CMK (cell line): ENCODE results near the gene ELMO1.

Experiments
- DNase-seq: peaks from one replicate; pipeline ENCODE4 v3.0.0-alpha.2; 2010; ENCODE audit warnings: low read depth

The ELMO1 gene

DNA sequence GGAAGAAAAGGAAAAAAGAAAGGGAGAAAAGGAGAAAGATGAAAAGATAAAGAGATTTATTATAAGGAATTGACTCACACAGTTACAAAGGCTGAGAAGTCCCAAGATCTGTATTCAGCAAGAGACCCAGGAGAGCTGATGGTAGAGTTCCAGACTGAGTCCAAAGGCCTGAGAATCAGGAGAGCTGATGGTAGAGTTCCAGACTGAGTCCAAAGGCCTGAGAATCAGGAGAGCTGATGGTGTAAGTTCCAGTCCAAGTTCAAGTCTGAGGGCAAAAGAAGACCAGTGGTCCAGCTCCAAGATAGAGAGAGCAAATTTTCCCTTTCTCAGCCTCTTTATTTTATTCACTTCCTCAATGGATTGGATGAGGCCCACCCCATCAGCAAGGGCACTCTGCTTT is 627.0 kb downstream of the ELMO1 start:
- no peak for DNase-seq

DNA sequence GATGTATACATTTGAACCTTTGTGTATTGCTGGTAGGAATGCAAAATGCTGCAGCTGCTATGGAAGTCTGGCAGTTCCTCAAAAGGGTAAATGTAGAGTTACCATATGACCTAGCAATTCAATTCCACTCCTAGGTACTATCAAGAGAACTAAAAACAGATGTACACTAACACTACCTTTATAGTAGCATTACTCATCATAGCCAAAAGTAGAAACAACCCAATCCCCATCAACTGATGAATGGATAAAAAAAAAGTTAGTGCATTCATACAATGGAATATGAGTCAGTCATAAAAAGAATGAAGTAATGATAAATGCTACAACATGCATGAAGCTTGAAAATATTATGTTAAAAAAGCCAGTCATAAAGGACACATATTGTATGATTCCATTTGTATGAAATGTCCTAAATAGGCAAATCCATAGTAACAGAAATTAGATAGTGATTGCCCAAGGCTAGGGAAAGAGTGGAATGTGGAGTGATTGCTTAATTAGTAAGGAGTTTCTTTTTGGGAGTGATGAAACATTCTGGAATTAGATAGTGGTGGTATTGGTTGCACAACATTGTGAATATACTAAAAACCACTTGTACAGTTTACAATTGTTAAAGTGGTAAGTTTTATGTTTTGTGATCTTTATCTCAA is 628.0 kb downstream of the ELMO1 start:
- no peak for DNase-seq

DNA sequence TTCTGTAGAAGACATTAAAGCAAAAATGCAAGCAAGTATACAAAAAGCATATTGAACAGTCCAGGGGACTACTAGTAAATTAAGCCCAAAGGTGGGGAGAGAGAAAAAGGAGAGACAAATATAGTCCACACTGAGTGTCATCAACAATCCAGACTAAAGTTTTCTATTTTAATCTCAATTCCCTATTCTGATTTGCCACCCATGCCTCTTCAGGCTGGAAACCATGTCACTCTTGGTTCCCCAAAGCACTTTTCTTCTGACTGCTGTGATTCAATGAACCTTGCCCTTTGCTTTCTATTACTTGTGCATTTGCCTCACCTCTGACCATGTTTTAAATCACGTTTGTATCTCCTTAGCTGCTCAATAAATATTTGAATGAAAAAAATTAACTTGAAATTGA is 629.0 kb downstream of the ELMO1 start:
- no peak for DNase-seq

DNA sequence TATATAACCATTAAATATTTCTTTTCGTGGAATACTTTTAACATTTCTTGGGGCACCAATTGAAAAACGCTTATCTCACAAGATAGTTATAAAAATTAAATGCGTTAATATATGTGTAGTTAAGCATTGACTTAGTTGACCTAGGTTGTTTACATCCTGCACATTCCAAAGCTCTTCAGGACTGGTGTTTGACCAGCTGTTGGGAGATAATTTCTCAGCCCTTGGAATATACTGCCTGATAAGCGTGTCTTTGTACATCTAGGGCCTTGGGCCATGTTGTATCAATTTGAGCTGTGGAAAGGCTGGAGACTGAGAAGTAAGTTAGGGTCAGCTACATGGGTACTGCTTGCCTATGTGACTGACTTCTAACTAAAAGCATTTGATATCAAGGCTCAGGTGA is 634.4 kb downstream of the ELMO1 start:
- DNase-seq = no peak

DNA sequence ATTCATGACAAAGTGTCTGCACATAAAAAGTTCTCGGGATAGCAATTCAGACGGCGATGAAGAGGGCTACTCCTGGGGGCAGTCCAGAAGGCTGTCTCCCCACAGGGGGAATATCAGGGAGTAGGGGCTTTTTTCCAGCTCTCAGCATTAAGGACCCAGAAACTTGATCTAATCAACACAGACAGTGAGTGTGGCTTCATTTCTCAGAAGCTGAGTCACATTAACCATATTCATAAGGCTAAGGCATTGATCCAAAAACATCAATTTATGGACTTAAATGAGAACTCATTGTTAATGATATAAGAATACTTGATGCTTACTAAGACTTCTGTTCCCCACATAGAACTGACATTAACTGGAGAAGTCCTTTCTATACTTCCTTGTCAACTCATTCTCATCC is 636.9 kb downstream of the ELMO1 start:
- no peak for DNase-seq

DNA sequence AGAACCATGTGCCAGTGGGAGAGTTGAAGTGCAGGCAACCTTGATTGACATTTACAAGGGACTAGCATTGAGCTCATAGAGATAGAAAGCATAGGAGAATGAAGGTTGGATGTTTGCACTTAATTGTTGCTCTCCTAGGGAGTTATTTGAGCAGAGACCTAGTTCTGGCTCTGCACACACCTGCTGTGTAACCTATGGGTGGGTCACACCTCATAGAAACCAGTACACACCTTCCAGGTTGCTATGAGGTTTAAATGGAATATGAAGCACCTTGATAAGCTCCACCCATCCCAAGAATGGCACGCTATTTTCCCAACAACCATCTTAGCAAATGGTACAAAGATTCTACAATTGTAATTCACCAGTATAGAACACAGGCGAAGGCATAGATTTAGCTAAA is 638.2 kb downstream of the ELMO1 start:
- no peak for DNase-seq

DNA sequence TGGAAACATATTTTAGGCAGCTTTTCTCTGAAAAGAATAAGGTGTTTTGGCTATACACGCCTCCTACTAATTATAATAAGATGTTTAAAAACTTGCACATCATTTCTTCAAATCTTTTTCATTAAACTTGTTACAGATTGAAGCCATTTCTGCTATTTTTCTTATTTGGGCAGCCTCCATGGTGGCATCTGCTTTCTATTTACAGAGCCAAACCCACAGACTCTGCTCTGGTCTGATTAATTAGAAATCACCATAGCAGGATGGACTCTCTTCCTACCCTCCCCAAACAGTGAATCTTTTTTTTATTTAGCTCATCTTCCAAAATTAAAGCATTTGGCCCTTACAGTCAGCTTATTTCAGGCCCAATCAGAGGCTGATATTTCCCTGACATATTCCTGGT is 638.6 kb downstream of the ELMO1 start:
- no peak for DNase-seq

DNA sequence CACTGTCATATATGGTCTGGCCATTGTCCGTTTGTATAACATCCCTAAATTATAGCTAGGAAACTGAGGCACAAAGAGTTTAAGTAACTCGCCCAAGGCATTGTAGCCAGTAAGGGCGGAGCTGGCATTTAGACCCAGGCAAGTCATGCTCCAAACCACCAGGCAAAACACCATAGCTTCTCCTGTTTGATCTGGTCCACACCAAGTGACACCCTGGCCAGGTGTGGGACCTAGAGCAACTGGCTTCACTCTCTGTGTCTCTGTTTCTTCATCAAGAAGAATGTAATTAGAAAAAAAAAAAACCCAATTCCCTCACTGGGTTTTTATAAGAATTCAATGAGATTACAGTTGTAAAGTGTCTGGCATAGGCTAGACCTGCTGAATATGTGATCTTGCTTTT is 639.2 kb downstream of the ELMO1 start:
- no peak for DNase-seq

DNA sequence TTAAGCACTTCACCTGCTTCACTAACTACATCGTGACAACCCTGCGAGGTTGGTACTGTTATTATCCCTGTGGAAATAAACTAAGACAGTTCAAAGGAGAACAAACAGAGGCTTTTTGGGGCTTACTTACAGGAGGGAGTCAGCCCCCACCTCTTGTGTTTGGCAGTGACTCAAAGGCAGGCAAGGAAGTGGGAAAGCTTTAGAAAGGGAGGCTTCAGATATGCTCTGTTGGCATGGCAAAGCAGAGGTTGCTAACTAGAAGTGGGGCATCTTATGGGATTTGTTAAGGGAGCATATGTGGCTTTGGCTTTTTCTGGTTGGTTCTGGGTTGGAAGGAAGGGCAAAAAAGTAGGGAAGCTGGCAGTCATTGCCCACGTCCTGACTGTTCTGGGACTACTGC is 639.6 kb downstream of the ELMO1 start:
- no peak for DNase-seq

DNA sequence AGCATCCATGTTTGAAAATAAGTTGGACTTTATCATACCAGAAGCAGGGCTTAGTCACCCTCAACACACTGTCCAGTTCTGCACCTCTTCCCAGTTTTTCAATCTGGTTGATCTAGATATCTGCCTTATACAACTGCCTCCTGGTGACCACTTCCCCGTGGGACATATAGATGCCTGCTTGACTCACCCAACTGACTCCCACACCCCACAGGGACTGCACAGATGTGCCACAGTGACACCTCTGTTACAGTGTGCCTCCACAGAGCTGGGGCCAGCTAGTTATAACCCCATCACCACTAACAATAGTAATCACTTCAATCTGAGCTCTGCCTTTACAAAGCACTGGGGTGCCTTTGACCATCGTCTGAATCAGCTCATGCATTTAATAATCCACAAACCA is 641.8 kb downstream of the ELMO1 start:
- peak; percentile 27 for DNase-seq
